CD4-positive, alpha-beta T cell treated with Interleukin-17A for 4 hours (primary cell): ENCODE results near the gene SV2B.
"Not testable (repeated sequence)": the region's sequence is repeated elsewhere in the genome, so short reads cannot be mapped to it uniquely, and the experiment has no call there.

Source experiments
- DNase-seq: peaks from one replicate; pipeline ENCODE4 v3.0.0-alpha.2; 2020; ENCODE audit warnings: mixed read lengths

Gene SV2B

DNA sequence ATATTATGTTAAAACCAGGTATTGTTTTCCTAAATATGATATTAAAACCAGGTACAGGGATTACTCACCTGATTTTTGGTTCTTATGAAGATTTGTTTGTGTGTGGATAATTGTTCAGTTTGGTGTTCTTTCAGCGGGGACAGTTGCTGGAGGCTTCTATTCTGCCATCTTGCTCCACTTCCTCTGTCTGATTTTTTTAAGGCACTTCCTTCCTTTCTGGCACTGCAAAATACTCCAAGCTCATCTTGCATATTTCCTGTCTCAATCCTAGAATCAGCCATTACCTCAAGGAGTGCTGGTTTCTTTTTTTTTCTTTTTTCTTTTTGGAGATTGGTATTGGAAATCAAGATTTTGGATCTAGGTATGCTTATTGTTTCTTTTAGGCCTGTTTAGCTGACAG is 229.9 kb downstream of the SV2B start:
- no peak for DNase-seq

DNA sequence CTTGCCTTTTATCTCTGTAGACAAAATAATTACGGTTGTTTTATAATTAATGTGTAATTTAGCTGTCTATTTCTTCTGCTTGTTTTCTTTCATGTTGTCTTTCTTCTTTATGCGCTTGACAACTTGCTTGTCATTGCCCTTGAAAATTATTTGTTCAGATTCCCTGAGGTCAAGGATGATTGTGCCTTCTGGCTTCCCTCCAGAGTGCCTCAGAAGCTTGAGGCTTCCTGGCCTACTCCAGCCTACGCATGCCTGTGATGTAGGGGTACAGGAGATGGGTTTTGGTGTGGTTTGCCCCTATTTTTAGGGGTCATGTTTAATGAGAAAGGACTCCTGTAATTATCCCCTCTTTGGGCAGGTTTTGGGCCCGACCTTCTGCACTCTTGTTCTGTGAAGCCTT is 231.5 kb downstream of the SV2B start:
- DNase-seq, result no peak

DNA sequence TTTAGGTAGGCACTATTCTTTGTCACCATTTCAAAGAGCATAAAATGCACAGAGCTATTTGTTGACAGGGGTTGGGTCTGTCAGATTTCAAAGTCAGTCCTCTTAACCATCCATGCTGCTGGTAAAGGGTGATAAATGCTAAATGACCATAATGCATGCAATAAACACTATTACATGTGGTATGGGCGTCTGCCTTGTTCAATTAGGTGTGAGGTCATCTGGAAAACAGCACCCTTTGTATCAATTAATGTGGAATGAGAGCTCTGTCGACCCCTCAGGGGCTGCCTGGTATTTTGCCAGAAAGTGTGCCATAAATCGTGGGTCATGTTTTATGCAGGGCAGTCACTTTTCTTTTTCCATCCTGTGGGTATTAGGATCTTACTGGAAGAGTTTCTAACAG is 235.6 kb downstream of the SV2B start:
- no peak for DNase-seq

DNA sequence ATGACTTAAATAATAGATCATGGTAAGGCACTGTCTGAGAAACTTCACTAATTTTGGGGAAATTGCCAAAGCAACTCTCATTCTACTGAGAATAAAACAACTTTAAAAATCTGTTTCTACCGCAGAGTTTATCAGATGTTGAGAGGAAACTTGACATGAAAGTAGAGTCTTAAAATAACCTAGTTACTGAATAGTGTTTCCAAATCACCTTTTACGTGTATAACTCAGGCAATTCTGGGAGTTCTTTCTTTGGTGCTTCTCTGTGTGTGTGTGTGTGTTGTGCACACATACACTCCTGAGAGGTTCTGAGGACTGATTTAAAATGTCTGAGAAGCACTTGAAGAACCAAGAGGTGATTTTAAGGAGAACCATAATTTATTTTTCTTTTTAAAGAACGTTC is 236.6 kb downstream of the SV2B start:
- no peak for DNase-seq

DNA sequence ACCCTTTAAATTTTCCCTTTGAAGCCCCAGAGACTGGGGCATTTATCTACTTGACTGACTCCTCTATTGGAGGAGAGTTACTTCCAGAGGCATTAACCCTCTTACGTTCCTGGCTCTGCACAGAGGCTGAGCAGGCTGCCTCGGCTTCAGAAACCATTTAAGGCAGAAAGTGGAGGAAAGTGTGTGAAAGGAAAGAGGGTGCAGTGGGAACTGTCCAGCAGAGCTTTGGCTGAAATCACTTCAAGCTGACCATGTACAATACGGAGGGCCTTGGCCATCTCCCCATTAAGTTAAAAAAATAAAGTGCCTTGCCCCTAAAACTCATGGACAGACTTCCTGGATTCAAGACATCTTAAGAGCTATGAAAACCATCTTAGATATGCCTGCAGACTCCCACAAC is 238.7 kb downstream of the SV2B start:
- peak; percentile 9 for DNase-seq

DNA sequence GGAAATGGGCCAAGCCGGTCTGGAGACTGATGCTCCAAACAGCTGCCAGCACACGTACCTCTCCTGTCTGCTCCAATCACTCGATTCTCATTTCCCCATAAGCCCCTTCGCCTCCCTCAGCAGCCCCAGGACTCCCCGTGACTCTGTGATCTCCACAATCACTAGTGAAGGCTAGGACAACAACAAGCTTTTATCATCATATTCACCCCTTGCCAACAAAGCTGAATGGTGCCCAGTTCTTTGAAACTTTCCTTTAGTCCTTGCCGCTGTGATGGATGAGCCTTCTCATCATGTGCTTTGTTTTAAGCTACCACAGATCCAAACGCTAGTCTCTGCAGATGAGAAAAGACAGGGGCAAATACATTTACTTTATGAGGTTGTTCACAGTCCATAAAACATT is 242.0 kb downstream of the SV2B start:
- DNase-seq, result no peak

DNA sequence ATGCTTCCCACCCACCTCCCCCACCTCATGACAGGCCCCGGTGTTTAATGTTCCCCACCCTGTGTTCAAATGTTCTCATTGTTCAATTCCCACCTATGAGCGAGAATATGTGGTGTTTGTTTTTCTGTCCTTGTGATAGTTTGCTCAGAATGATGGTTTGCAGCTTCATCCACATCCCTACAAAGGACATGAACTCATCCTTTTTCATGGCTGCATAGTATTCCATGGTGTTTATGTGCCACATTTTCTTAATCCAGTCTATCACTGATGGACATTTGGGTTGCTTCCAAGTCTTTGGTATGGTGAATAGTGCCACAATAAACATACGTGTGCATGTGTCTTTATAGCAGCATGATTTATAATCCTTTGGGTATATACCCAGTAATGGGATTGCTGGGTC is 244.9 kb downstream of the SV2B start:
- not testable (repeated sequence) for DNase-seq

DNA sequence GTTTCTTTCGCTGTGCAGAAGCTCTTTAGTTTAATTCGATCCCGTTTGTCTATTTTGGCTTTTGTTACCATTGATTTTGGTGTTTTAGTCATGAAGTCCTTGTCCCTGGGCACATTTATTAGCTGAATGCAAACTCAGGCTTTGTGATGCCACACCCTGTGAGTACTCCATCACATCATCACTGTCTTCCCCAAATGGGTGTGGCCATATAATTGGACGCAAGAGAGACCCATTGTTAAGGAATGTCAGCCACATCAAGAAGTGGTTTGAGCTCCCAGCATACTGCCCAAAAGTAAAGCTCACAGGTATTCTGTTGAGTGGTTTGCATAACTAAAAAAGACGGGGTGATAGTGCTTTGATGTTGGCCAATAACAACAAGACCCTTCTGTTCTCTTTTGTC is 245.7 kb downstream of the SV2B start:
- DNase-seq, result no peak

DNA sequence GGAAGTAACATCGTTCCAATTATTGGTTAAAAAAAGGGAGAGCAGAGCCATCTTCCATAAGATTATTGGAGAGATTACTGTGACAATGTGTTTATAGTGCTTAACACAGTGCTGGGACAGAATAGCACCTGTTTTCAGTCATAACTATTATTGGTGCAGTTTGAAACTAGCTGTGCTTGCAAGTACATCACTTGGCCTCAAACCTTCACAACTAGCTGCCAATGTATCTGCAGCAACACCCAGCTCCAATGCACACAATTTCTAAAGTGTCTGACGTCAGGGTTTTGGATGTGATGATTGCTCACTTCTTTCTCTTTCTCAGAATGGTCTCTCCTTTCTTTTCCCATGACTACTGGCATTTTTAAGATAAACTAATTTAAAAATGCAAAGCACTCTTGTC is 246.2 kb downstream of the SV2B start:
- no peak for DNase-seq

DNA sequence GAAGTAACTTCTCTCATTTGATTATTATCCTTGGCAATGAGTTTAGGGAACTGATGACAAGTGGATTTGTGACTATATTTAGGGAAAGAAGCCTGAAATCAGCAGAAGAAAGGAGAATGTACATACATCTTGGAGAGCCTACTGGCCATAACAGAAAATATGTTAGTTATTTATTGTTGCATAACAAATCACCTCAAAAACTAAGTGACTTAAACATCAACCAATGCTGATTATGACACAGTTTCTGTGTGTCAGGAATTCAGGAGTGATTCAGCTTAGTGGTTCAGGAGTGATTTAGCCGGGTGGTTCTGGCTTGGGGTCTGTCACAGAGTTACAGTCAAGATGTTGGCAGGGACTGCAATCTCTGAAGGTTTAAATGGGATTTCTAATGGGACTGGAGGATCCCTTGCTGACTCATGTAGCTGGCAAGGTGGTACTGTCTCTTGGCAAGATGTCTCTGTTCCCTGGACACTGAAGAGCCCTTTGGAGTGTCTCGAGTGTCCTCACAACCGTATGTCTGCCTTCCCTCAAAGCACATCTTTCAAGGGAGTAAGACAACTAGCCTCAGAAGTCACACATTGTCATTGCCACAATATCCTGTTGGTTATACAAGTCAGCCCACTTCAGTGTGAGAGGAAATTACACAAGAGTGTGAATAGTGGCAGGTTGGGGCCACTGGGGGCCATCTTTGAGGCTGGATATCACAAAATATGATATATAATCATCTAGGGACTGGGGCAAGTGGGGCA is 248.9 kb downstream of the SV2B start:
- no peak for DNase-seq
